GM21367 (cell line): ENCODE data around the gene NMNAT3.
"Not testable (repeated sequence)": the region's sequence is repeated elsewhere in the genome, so short reads cannot be mapped to it uniquely, and the experiment has no call there.

Source experiments
- ATAC-seq: cut with Tn5 transposase; IDR thresholded peaks from one replicate; pipeline ENCODE4 v1.9.1; 2021; ENCODE audit not compliant: unreplicated experiment

NMNAT3 gene

DNA sequence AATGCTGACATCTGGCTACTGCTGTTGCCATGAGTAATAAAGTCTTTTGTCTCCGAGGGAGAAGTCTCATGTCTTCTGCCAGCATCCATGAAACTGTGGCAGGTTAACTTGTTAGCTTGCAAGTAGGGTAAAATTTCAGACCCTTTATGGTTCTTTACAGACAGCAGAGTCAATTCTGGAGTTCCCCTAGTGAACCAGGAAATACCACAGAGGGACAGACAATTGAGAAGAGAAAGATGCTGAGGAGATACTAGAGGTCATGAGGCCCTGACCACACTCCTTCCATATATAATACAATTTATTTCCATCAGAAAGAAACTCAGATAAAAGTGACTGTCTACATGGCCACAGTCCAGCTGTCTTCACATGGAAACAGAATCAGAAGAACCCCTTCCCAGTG is 38.1 kb downstream of the NMNAT3 start:
- no peak for ATAC-seq

GRCh38 chr3:139638518-139638917 is 39.3 kb downstream of the NMNAT3 start:
- no peak for ATAC-seq

- ATAC-seq, result no peak
These were observed 41.3 kb downstream of the NMNAT3 start for GRCh38 chr3:139636511-139636910.

DNA sequence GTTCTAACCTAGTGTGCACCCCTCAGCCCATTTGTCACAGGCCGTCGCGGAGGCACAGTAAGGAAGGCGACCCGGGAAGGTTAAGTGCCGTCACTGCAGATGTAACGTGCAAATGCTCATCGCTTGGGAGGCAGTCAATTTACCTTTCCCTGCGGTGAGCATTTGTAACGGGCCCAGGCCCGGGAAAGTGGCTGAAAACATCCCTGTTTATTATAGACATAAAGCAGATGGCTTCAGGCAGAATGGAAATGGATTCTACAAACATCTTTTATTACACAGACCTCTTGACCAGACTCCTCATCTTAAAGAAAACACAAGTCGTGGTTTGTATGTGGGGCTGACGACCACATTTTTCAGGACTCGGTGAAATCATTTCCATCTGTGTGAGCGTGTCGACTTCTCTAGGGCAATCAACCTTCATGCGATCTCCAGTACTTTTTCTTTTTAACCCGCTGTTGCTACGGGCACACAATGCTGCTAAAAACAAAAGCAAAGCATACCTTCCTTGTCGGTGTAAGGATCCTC is 43.6 kb downstream of the NMNAT3 start:
- ATAC-seq, result no peak

- ATAC-seq, result no peak
These were observed 44.3 kb downstream of the NMNAT3 start for GRCh38 chr3:139633511-139633910.

DNA sequence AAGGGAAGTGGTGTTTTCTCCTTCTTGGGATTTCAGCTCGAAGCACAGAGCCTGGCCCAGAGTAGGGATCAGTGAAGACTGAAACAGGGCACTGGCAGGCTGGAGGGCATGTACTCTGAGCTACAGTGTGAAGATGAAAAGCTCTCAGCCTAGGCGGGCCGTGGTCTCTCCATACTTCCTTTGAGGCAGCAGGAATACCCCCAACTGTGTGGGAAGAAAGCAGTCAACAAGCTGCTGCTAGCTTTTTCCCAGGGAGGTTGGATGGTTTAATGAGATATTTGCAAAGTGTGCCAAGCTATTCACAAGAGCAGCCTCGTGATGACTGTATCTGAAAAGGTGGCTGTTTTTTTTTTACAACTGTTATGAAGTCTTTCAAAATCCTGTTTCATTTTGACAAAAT is 47.2 kb downstream of the NMNAT3 start:
- ATAC-seq, result no peak

DNA sequence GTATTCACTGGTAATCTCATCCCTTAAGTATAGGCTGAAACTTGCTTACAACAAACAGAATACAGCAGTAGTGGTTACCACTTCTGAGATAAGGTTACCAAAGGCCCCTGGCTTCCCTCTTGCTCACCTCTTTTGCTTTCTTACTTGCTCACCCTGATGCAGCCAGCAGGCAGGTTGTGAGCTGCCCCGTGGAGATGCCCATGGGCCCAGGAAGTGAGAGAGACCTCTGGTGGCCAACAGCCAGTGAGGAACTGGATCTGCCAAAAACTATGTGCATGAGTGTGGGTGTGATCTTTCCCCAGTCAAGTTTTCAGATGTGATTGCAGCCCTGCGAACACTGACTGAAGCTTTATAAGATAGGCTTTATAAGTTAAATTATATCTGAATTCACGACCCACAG is 48.7 kb downstream of the NMNAT3 start:
- ATAC-seq, result peak; percentile 89

DNA sequence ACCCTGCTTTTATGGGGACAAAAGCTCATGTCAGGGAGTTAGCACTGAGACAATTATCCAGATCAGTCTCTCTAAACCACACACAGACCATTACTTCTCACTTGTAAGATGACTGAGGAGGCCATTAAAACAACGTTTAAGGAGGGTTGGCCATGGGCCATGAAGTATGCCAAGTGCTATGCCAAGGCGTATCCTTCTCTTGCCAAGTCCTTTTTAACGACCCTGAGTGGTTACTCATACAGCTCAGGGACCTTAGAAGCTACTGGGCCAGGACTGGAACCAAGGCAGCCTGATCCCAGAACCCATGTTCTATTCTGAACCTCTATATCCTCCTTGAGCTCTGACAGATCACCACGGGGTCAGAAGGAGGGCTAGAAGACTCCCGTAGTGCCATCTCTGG is 50.0 kb downstream of the NMNAT3 start:
- no peak for ATAC-seq

GRCh38 chr3:139620438-139620837 is 57.3 kb downstream of the NMNAT3 start:
- no peak for ATAC-seq

- no peak for ATAC-seq
These were observed 58.3 kb downstream of the NMNAT3 start for GRCh38 chr3:139619484-139619883.

- no peak for ATAC-seq
These were observed 60.0 kb downstream of the NMNAT3 start for GRCh38 chr3:139617672-139618268.

DNA sequence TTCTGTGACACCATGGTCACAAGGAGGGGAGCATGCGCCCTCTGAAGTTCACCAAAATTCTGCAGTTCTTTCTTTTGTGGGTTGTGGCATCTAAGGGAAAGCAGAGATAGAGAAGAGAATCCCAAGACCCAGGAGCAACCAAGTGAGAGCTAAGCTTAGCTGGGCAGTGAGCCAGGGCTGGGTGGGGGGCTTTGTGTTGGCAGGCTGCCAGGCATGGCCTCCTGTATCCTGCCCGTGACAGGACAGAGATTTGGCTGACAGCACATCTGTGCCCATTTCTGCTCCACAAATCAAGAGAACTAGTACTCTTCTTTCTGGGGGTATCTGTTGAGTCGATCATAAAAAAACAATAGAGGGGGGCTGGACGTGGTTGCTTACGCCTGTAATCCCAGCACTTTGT is 66.2 kb downstream of the NMNAT3 start:
- no peak for ATAC-seq

- no peak for ATAC-seq
These were observed 66.9 kb downstream of the NMNAT3 start for GRCh38 chr3:139610886-139611285.

DNA sequence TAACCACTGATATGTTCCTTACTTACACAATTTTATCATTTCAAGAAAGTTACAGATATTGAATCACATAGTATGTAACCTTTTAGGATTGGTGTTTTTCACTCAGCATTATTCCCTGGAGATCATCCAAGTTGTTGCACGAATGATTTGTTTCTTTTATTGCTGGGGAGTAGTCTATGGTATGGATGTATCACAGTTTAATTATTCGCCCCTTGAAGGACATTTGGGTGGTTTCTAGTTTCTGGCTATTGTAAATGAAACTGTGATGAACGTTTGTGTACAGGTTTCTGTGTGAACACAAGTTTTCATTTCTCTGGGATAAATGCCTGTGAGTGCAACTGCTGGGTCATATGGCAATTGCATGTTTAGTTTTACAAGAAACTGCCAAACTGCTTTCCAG is 68.8 kb downstream of the NMNAT3 start:
- no peak for ATAC-seq

DNA sequence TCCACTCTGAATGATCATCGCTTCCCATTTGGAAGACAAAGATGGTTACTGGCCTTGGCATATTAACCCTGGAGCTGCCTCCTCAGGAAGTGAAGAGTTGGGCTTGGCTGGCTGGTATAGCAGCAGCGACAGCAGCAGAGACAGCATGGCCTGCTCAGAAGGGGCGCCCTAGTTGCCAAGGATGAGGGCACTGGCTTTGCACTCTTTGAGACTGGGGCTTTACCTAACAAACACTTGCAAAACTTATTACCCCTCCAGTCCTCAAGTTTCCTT is 69.7 kb downstream of the NMNAT3 start:
- no peak for ATAC-seq

DNA sequence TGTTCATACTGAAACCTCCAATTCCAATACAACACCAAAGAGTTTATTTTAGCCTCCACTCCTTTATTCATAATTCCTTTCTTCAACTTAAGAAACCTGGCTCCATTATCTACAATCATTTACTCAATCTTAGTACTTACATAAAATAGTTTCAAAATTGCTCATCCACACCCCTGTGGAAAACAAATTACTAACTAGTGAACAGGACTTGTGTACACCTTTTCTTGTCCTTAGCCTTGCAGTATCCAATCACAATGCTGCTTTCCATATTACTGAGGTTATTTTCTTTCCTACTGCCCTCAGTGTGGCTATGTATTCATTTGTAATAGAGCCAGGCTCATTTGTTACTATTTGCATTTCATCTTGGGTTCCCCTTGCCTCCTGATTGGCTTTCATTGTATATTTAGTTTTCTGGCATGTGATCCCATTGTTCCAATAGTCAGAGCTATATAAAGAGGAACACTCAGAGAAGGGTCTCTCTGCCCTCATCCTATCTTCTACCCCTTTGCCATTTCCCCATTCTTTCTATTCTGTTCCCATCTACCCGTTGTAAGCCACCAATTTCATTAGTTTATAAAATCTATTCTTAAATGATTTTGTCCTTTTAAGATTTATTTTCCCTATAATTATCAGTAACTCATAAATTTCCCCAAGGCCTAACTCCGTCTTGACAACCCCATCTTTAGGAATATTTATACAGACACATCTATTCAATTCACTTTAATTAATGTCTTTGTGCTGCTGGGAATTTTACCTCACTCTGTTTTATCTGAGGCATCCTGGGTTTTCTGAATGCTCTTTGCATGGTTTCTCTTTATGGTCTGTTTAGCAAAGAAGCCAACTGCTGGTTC is 70.3 kb downstream of the NMNAT3 start:
- ATAC-seq, result no peak

GRCh38 chr3:139602003-139602402 is 75.8 kb downstream of the NMNAT3 start:
- no peak for ATAC-seq

DNA sequence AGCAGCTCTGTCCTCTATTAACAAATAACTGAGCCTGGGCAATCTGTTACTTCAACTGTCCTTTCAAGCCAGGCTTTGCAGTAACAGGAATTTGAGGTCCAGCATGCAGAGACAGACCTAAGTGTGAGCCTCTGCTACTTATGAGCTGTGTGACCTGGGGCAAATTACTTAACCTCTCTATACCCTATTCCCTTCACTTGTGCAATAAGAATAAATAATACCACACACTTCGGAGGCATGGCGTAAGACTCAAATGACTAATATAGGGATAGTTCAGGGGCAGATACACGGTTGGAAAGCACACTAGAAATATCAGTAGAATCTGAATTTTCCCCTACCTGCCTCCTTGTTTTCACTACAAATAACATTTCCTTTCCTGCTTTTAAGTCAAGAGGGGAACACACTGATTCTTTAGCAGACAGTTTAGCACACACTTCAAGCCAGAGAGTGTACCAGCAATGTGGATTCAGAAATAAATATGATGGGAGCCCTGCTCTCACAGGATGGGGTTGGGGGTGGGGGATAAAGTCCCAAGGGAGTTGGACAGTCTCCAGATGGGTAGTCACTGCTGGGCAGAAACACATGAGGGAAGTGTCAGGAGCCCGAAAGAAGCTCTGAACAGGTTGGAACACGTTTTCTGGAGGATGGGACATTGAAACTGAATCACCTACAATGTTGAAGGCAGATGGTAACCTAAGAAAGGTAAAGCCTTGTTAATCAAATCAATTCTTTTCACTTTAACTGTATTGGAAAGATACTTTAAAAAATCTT is 76.4 kb downstream of the NMNAT3 start:
- no peak for ATAC-seq

DNA sequence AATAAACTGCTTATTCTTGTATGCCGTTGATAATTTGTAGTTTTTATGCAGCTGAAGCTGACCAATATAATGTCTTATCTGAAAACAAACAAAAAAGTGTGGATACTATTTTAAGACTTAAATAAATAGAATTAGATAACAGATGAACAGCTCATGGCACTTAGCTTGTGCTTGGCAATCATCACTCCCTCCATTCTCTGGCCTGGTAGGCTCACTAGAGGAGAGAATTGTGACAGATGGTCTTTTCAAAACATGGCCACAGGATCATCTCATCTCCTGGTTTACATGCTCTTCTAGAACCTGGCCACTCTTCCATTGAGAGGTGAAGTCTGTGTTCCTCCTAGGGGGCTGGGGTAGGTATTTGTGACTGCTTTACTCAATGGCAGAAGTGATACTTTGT is 79.8 kb downstream of the NMNAT3 start:
- no peak for ATAC-seq

- not testable (repeated sequence) for ATAC-seq
These were observed 86.6 kb downstream of the NMNAT3 start for GRCh38 chr3:139591186-139591585.

- ATAC-seq, result no peak
These were observed 89.3 kb downstream of the NMNAT3 start for GRCh38 chr3:139588450-139588849.

- ATAC-seq, result no peak
These were observed 90.0 kb downstream of the NMNAT3 start for GRCh38 chr3:139587797-139588196.
